ENCODE data around the gene CCDC146. TPM values are rescaled to one million over a fixed set of nuclear protein-coding genes. Genes with fewer than 3 reads are reported as not detected.
A peak's percentile ranks its signal among the peaks of the same experiment; 100 is the strongest.

Gene CCDC146
- total RNA-seq, 2 donors from 2014 or later = 11.8 to 12.1 TPM

- Histone ChIP-seq H3K36me3 (no peaks in the 10 kb centered on the region), H3K9me3 (no peaks in the 10 kb centered on the region), H3K27me3 (replicated peaks; ENCODE audit: insufficient read depth) (no peaks in the 10 kb centered on the region), H3K27ac (peak overlapping the region in 1 of 2 donors; percentile 47), H3K4me3 (no peak overlapping the region), H3K4me1 (ENCODE audit: control insufficient read depth in 1 of 2, low read depth in 2 of 2) (peaks cover 21 to 32% of the 10 kb centered on the region in 2 donors)
- TF ChIP-seq, protein P1, sequence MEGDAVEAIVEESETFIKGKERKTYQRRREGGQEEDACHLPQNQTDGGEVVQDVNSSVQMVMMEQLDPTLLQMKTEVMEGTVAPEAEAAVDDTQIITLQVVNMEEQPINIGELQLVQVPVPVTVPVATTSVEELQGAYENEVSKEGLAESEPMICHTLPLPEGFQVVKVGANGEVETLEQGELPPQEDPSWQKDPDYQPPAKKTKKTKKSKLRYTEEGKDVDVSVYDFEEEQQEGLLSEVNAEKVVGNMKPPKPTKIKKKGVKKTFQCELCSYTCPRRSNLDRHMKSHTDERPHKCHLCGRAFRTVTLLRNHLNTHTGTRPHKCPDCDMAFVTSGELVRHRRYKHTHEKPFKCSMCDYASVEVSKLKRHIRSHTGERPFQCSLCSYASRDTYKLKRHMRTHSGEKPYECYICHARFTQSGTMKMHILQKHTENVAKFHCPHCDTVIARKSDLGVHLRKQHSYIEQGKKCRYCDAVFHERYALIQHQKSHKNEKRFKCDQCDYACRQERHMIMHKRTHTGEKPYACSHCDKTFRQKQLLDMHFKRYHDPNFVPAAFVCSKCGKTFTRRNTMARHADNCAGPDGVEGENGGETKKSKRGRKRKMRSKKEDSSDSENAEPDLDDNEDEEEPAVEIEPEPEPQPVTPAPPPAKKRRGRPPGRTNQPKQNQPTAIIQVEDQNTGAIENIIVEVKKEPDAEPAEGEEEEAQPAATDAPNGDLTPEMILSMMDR (IDR thresholded peaks at IDR 0.05) = no peak
- ATAC-seq (ENCODE audit: insufficient number of reproducible peaks, low FRiP score, low read depth) (no peak), DNase-seq (ENCODE audit: low spot score) (no peak)
Measured at GRCh38 chr7:77185866-77186265, 63.5 kb downstream of the CCDC146 start.

- H3K27ac ChIP-seq = no peak overlapping the region
- DNase-seq (ENCODE audit: low spot score) = no peak
- no peak for ATAC-seq (ENCODE audit: insufficient number of reproducible peaks, low FRiP score, low read depth)
- H3K4me1 ChIP-seq (ENCODE audit: control insufficient read depth in 1 of 2, low read depth in 2 of 2) = peaks cover 15 to 28% of the 10 kb centered on the region in 2 donors
- TF ChIP-seq, protein P1 (IDR thresholded peaks at IDR 0.05) = no peak
- H3K27me3 ChIP-seq (replicated peaks; ENCODE audit: insufficient read depth) = no peaks in the 10 kb centered on the region
- no peaks in the 10 kb centered on the region for H3K9me3 ChIP-seq
- no peak overlapping the region for H3K4me3 ChIP-seq
- H3K36me3 ChIP-seq = no peaks in the 10 kb centered on the region
Measured at GRCh38 chr7:77188731-77189437, 66.5 kb downstream of the CCDC146 start.

DNA sequence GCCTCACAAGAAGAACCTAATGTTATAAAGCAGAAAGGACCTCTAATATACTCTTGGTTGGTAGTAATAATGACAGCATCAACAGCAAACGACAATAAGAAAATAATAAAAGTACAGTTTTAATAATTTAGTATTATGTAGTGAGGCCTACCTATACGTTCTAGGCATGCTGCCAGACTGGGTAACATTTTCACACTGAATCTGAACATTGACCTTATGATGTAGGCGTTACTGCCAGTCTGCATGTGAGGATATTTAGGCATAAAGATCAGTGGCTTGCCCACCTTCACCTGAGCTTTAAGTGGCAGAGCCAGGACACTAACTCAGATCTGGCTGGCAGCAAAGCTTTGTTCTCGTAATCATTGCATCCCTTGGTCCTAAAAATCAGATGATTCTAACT lies 74.7 kb downstream of the CCDC146 start:
- Histone ChIP-seq H3K4me3 (peak overlapping the region; percentile 93), H3K4me1 (ENCODE audit: control insufficient read depth in 1 of 2, low read depth in 2 of 2) (peaks cover 5 to 36% of the 10 kb centered on the region in 2 donors), H3K27me3 (replicated peaks; ENCODE audit: insufficient read depth) (no peaks in the 10 kb centered on the region), H3K36me3 (no peaks in the 10 kb centered on the region), H3K9me3 (no peaks in the 10 kb centered on the region), H3K27ac (peak overlapping the region; percentile 21 to 84)
- no peak for ATAC-seq (ENCODE audit: insufficient number of reproducible peaks, low FRiP score, low read depth)
- TF ChIP-seq, protein P1 (IDR thresholded peaks at IDR 0.05) = no peak
- no peak for DNase-seq (ENCODE audit: low spot score)

DNA sequence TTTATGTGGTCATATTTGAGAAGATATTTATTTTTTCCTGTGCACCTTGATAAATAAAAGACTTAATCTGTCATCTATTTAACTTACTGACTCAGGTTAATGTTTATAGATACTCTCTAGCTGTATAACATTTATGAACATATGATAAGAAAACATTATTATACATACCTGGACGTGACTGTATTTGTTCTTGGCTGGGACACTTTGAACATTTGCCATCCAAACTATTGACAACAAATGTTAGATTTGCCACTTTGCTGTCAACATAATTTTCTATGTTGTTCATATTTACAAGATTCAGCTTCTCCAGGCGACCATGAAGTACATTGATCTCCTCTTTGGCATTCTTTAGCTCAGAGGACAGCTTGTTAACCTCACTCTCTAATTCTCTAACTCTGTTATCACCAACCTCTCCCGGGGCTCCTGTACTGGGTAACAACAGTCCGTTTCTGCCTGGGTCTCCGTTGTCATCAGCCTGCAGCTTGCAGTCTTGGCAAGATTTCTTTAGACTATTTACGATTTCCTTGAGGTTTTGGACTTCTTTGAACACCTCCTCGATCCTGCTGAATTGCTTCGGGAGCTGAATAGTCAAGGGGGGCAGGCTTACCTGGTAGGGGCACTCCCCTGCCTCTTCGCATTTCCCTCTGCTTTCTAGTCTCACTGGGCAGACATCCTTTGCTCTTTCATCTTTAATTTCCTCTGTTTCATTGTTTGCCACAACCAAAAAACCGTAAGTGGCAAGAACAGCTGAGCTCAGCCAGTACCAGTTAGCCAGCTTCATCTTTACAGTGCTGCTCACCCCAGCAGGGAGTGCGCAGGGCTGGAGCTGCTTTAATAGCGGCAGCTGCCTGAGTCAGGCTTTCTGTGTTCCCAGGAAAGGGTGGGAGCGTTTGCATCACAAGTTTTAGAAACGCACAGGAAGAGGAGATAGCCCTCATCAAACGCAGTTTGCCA lies 76.9 kb downstream of the CCDC146 start, which contains the start of gene FGL2:
Gene FGL2 (minus strand): TSS at position 807 of the 954 bp plus-strand sequence. CDS start 26 bp downstream, at position 781.
- Histone ChIP-seq H3K4me3 (peak within 1 kb of the TSS; percentile 93), H3K4me1 (ENCODE audit: control insufficient read depth in 1 of 2, low read depth in 2 of 2) (peaks cover 5 to 36% of the 10 kb centered on the region in 2 donors), H3K9me3 (no peaks in the 10 kb centered on the region), H3K27me3 (replicated peaks; ENCODE audit: insufficient read depth) (no peaks in the 10 kb centered on the region), H3K27ac (peak within 1 kb of the TSS; percentile 70 to 84), H3K36me3 (no peaks in the 10 kb centered on the region)
- ATAC-seq (ENCODE audit: insufficient number of reproducible peaks, low FRiP score, low read depth) = peak; percentile 48
- TF ChIP-seq, protein P1 (IDR thresholded peaks at IDR 0.05) = no peak
- DNase-seq (ENCODE audit: low spot score) = peak; percentile 9

- TF ChIP-seq, protein P1 (IDR thresholded peaks at IDR 0.05) = no peak
- no peaks in the 10 kb centered on the region for H3K36me3 ChIP-seq
- peaks cover 5 to 31% of the 10 kb centered on the region in 2 donors for H3K4me1 ChIP-seq (ENCODE audit: control insufficient read depth in 1 of 2, low read depth in 2 of 2)
- no peaks in the 10 kb centered on the region for H3K9me3 ChIP-seq
- no peaks in the 10 kb centered on the region for H3K27me3 ChIP-seq (replicated peaks; ENCODE audit: insufficient read depth)
- ATAC-seq (ENCODE audit: insufficient number of reproducible peaks, low FRiP score, low read depth) (no peak), DNase-seq (ENCODE audit: low spot score) (no peak)
- peak overlapping the region; percentile 93 for H3K4me3 ChIP-seq
- peak overlapping the region; percentile 70 to 84 for H3K27ac ChIP-seq
Measured at GRCh38 chr7:77200542-77200941, 78.1 kb downstream of the CCDC146 start.

Data from thoracic aorta (tissue), 2 donors.